Liver (tissue), 9 donors: ENCODE data around the gene CD1E. TPM values are rescaled to one million over a fixed set of nuclear protein-coding genes. Genes with fewer than 3 reads are reported as not detected.

ENCODE experiments used
- DNase-seq: peaks from one replicate; pipeline ENCODE4 v3.0.0-alpha.2; 2017; ENCODE audit warnings: low spot score
- H3K27ac ChIP-seq, 2 donors: one replicate each; pipeline ENCODE4 v1.7.0; 2013; ENCODE audit warnings: inconsistent platforms in 2 of 2, low read length in 2 of 2, control low read depth in 1 of 2, low read depth in 1 of 2, mild to moderate bottlenecking in 1 of 2
- H3K27me3 ChIP-seq, 4 donors: one replicate each; pipeline versions ENCODE4 v1.6.1 to v1.7.0; 2013; ENCODE audit warnings: low read length in 3 of 4, inconsistent platforms in 1 of 4, mild to moderate bottlenecking in 1 of 4, moderate library complexity in 1 of 4; ENCODE audit not compliant: control insufficient read depth in 4 of 4, insufficient read depth in 4 of 4
- H3K36me3 ChIP-seq, 4 donors: one replicate each; pipeline versions ENCODE4 v1.6.1 to v1.7.0; 2013; ENCODE audit warnings: low read length in 3 of 4, mild to moderate bottlenecking in 3 of 4, low read depth in 1 of 4, moderate library complexity in 1 of 4; ENCODE audit not compliant: control insufficient read depth in 4 of 4, insufficient read depth in 3 of 4
- H3K4me1 ChIP-seq, 4 donors: one replicate each; pipeline versions ENCODE4 v1.6.1 to v1.7.0; 2013; ENCODE audit warnings: low read length in 3 of 4, mild to moderate bottlenecking in 3 of 4, moderate library complexity in 1 of 4; ENCODE audit not compliant: control insufficient read depth in 4 of 4, insufficient read depth in 4 of 4
- H3K4me3 ChIP-seq, 3 donors: one replicate each; pipeline versions ENCODE4 v1.6.1 to v1.7.0; 2013; ENCODE audit warnings: low read length in 3 of 3, control low read depth in 1 of 3, low read depth in 1 of 3, mild to moderate bottlenecking in 1 of 3
- H3K9ac ChIP-seq, 2 donors: one replicate each; pipeline ENCODE4 v1.7.0; 2013; ENCODE audit warnings: low read length in 2 of 2, mild to moderate bottlenecking in 2 of 2, moderate library complexity in 2 of 2, control low read depth in 1 of 2, low read depth in 1 of 2
- H3K9me3 ChIP-seq, 4 donors: one replicate each; pipeline versions ENCODE4 v1.6.1 to v1.7.0; 2013; ENCODE audit warnings: low read length in 3 of 4; ENCODE audit not compliant: control insufficient read depth in 4 of 4
- ATF3 ChIP-seq: IDR thresholded peaks from 2 replicates; pipeline ENCODE4 v1.6.1; 2016; ENCODE audit warnings: antibody characterized with exemption
- EGR1 ChIP-seq, 2 donors: IDR thresholded peaks; 2 replicates each; pipeline ENCODE4 v1.6.1; 2016 to 2018; ENCODE audit warnings: antibody characterized with exemption in 2 of 2, low read depth in 2 of 2
- FOXA1 ChIP-seq: IDR thresholded peaks from 2 replicates; pipeline ENCODE4 v1.6.1; 2016; ENCODE audit warnings: antibody characterized with exemption
- FOXA2 ChIP-seq: IDR thresholded peaks from 2 replicates; pipeline ENCODE4 v1.6.1; 2016; ENCODE audit warnings: antibody characterized with exemption
- GABPA ChIP-seq, 2 donors: IDR thresholded peaks in 1 of 2; conservative IDR thresholded peaks in 1 of 2; 2 replicates each; pipeline ENCODE4 v1.6.1; 2016; ENCODE audit warnings: antibody characterized with exemption in 2 of 2, mild to moderate bottlenecking in 1 of 2, moderate library complexity in 1 of 2
- HNF4A ChIP-seq, 2 donors: conservative IDR thresholded peaks; 2 replicates each; pipeline ENCODE4 v1.6.1; 2016; ENCODE audit warnings: antibody characterized with exemption in 2 of 2, mild to moderate bottlenecking in 2 of 2
- HNF4G ChIP-seq: IDR thresholded peaks from 2 replicates; pipeline ENCODE4 v1.6.1; 2016; ENCODE audit warnings: antibody characterized with exemption
- JUND ChIP-seq, 2 donors: IDR thresholded peaks; 2 replicates each; pipeline ENCODE4 v1.6.1; 2016; ENCODE audit warnings: antibody characterized with exemption in 2 of 2
- MAX ChIP-seq: IDR thresholded peaks from 2 replicates; pipeline ENCODE4 v1.6.1; 2016; ENCODE audit warnings: antibody characterized with exemption
- NR2F2 ChIP-seq: IDR thresholded peaks from 2 replicates; pipeline ENCODE4 v1.6.1; 2016; ENCODE audit warnings: antibody characterized with exemption
- RAD21 ChIP-seq, 2 donors: IDR thresholded peaks; 2 replicates each; pipeline ENCODE4 v1.6.1; 2016; ENCODE audit warnings: antibody characterized with exemption in 2 of 2, mild to moderate bottlenecking in 2 of 2
- REST ChIP-seq: IDR thresholded peaks from 2 replicates; pipeline ENCODE4 v1.6.1; 2016; ENCODE audit warnings: antibody characterized with exemption, mild to moderate bottlenecking
- RXRA ChIP-seq, 2 donors: IDR thresholded peaks; 2 replicates each; pipeline ENCODE4 v1.6.1; 2017 to 2018; ENCODE audit warnings: antibody characterized with exemption in 2 of 2, mild to moderate bottlenecking in 1 of 2
- SP1 ChIP-seq: IDR thresholded peaks from 2 replicates; pipeline ENCODE4 v1.6.1; 2018; ENCODE audit warnings: antibody characterized with exemption, mild to moderate bottlenecking
- TAF1 ChIP-seq: conservative IDR thresholded peaks from 2 replicates; pipeline ENCODE4 v1.6.1; 2016; ENCODE audit warnings: antibody characterized with exemption, mild to moderate bottlenecking
- WGBS: extraction: QIAGEN DNeasy Blood & Tissue Kit; methylation state at CpG from one replicate; pipeline ENCODE4 v1.1.7; 2013; 5-methylcytosine and 5-hydroxymethylcytosine counted together
- polyA plus RNA-seq, 2 donors: library from polyadenylated mRNA; stranded (reverse) in 1 of 2; unstranded in 1 of 2; fragments of 200-250 nt in 1 of 2; fragments of >200 nt in 1 of 2; fragmentation: Nextera tagmentation in 1 of 2; extraction: Ambion mirVana in 1 of 2; gene quantifications; one replicate each; pipeline versions ENCODE4 v1.2.1 to v1.2.3, GENCODE V29; 2013 to 2015
- total RNA-seq, 2 donors: library from RNA; depleted of rRNA; stranded (reverse); fragments of >200 nt; gene quantifications; one replicate each; pipeline ENCODE4 v1.2.3, GENCODE V29; 2014
- donor health status: healthy.
- donor health status: healthy.
- donor health status: healthy.
- donor health status: healthy.
- donor health status: healthy.

Gene CD1E
- total and polyA plus RNA-seq, 4 donors: 0.09 to 0.56 (median 0.25) TPM; not detected in 1

- no peak overlapping the region for H3K27ac ChIP-seq
- H3K4me3 ChIP-seq: no peak overlapping the region
- H3K36me3 ChIP-seq: no peaks in the 10 kb centered on the region
- no peaks in the 10 kb centered on the region for H3K27me3 ChIP-seq
- no peaks in the 10 kb centered on the region for H3K4me1 ChIP-seq
- 22% methylated on average over 1 of the region's 1 CpG for WGBS
- no peak for DNase-seq
- no peak overlapping the region for H3K9ac ChIP-seq
- no peak for TF ChIP-seq FOXA2
- no peak for TF ChIP-seq RXRA (IDR thresholded peaks at IDR 0.05)
- no peak for TF ChIP-seq NR2F2
- no peak for TF ChIP-seq MAX
- TF ChIP-seq SP1: no peak
- no peak for TF ChIP-seq FOXA1
- TF ChIP-seq EGR1 (IDR thresholded peaks at IDR 0.05; ENCODE audit: low read depth in 2 of 2): no peak
- H3K9me3 ChIP-seq: no peaks in the 10 kb centered on the region
Measured at GRCh38 chr1:158362482-158362881, 8.8 kb downstream of the CD1E start.

- TF ChIP-seq FOXA2 (no peak), GABPA (IDR thresholded peaks at IDR 0.05 in 1 of 2, conservative IDR thresholded peaks at IDR 0.05 in 1 of 2) (no peak), HNF4A (conservative IDR thresholded peaks at IDR 0.05) (no peak), HNF4G (no peak), JUND (IDR thresholded peaks at IDR 0.05) (no peak), REST (no peak)
- H3K27ac ChIP-seq: no peak overlapping the region
- WGBS: 54% methylated on average over 1 of the region's 1 CpG
- H3K4me1 ChIP-seq: no peaks in the 10 kb centered on the region
- no peaks in the 10 kb centered on the region for H3K9me3 ChIP-seq
- DNase-seq: no peak
- no peaks in the 10 kb centered on the region for H3K36me3 ChIP-seq
- no peak overlapping the region for H3K9ac ChIP-seq
- H3K4me3 ChIP-seq: no peak overlapping the region
- H3K27me3 ChIP-seq: no peaks in the 10 kb centered on the region
Measured at GRCh38 chr1:158362941-158363340, 9.2 kb downstream of the CD1E start.

GRCh38 chr1:158366783-158367182 lies 13.1 kb downstream of the CD1E start:
- Histone ChIP-seq H3K9ac (no peak overlapping the region), H3K27me3 (peaks cover 0 to 7% (median 0%) of the 10 kb centered on the region in 4 donors), H3K36me3 (no peaks in the 10 kb centered on the region), H3K4me1 (no peaks in the 10 kb centered on the region), H3K27ac (no peak overlapping the region), H3K4me3 (no peak overlapping the region), H3K9me3 (peaks cover 0 to 6% (median 2%) of the 10 kb centered on the region in 4 donors)
- no peak for DNase-seq
- TF ChIP-seq GABPA (IDR thresholded peaks at IDR 0.05 in 1 of 2, conservative IDR thresholded peaks at IDR 0.05 in 1 of 2) (no peak), ATF3 (no peak), EGR1 (IDR thresholded peaks at IDR 0.05; ENCODE audit: low read depth in 2 of 2) (no peak), TAF1 (no peak), RAD21 (IDR thresholded peaks at IDR 0.05) (no peak), FOXA2 (no peak)
